Aorta (tissue), 5 donors: ENCODE results near the gene ATP23. TPM values are rescaled to one million over a fixed set of nuclear protein-coding genes. Genes with fewer than 3 reads are reported as not detected.

Experiments used
- ATAC-seq: fragments of 200-7000 bp; cut with Tn5 transposase; one replicate; pipeline ENCODE4 v1.9.1; 2022; ENCODE audit warnings: moderate library complexity; ENCODE audit not compliant: low FRiP score
- DNase-seq, 2 donors: peaks; one replicate each; pipeline ENCODE4 v3.0.0-alpha.2; 2020
- H3K27ac ChIP-seq, 2 donors: one replicate each; pipeline ENCODE4 v1.5.1; 2013; ENCODE audit warnings: low read length in 2 of 2, mild to moderate bottlenecking in 2 of 2, moderate library complexity in 2 of 2, control low read depth in 1 of 2, inconsistent platforms in 1 of 2, low read depth in 1 of 2
- H3K27me3 ChIP-seq, 2 donors: one replicate each; pipeline ENCODE4 v1.6.1; 2013; ENCODE audit warnings: control low read depth in 1 of 2, low read length in 1 of 2, mild to moderate bottlenecking in 1 of 2, moderate library complexity in 1 of 2; ENCODE audit not compliant: insufficient read depth in 2 of 2, control insufficient read depth in 1 of 2
- H3K36me3 ChIP-seq, 2 donors: one replicate each; pipeline ENCODE4 v1.6.1; 2013; ENCODE audit warnings: control low read depth in 1 of 2, low read length in 1 of 2, mild to moderate bottlenecking in 1 of 2; ENCODE audit not compliant: insufficient read depth in 2 of 2, control insufficient read depth in 1 of 2
- H3K4me1 ChIP-seq, 2 donors: one replicate each; pipeline ENCODE4 v1.6.1; 2013; ENCODE audit warnings: low read length in 2 of 2, control low read depth in 1 of 2, mild to moderate bottlenecking in 1 of 2, moderate library complexity in 1 of 2; ENCODE audit not compliant: insufficient read depth in 2 of 2, control insufficient read depth in 1 of 2
- H3K4me3 ChIP-seq, 2 donors: one replicate each; pipeline ENCODE4 v1.5.1; 2013; ENCODE audit warnings: low read length in 2 of 2, control low read depth in 1 of 2, mild to moderate bottlenecking in 1 of 2
- H3K9me3 ChIP-seq: one replicate; pipeline ENCODE4 v1.6.1; 2013; ENCODE audit warnings: mild to moderate bottlenecking, low read length; ENCODE audit not compliant: control insufficient read depth
- WGBS, 2 donors: extraction: QIAGEN DNeasy Blood & Tissue Kit; methylation state at CpG; one replicate each; pipeline ENCODE4 v1.1.7; 2013; 5-methylcytosine and 5-hydroxymethylcytosine counted together
- intact Hi-C, 2 donors: fragments of 100-400 bp; cut with DNase I; formaldehyde crosslinking; loops; one replicate each; pipeline versions ENCODE4 v1.14.2 to v1.15.0; 2022
- polyA plus RNA-seq, 2 donors: library from polyadenylated mRNA; stranded (reverse); fragments of 200-250 nt; gene quantifications; one replicate each; pipeline ENCODE4 v1.2.3, GENCODE V29; 2013
- total RNA-seq, 2 donors: library from RNA; stranded (reverse); fragmentation: NEBNext Ultra II Directional; extraction: Animal tissue kit (Norgen Biotek cat#: 25700); gene quantifications; one replicate each; pipeline ENCODE4 v1.2.1, GENCODE V29; 2021
- donor health status: healthy with polysubstance abuse.
- donor health status: Bipolar disorder and iron deficiency.
- donor health status: DM: no; HTN: no; CAD: no.
- donor health status: DM: no; HTN: no; CAD: no.
- donor health status: DM: yes; HTN: yes; CAD: no.

ATP23 gene
- total and polyA plus RNA-seq, 4 donors = 3.4 to 19.3 (median 4.7) TPM

DNA sequence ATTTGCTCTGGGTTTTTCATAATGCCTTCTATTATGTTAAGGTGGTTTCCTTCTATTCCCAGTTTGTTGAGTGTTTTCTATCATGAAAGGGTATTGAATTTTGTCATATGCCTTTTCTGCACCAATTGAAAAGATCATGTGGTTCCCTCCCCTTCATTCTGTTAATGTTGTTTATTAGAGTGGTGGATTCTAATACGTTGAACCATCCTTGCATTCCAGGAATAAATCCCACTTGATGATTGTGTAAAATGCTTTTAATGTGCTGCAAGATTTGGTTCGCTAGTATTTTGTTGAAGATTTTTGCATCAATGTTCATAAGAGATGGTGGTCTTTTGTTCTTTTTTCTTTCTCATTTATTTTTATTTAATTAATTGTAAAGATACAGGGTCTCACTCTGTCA is 55.2 kb downstream of the ATP23 start:
- Histone ChIP-seq H3K4me1 (no peaks in the 10 kb centered on the region), H3K27me3 (no peaks in the 10 kb centered on the region), H3K4me3 (no peak overlapping the region), H3K9me3 (peaks cover 13% of the 10 kb centered on the region), H3K27ac (no peak overlapping the region), H3K36me3 (no peaks in the 10 kb centered on the region)
- DNase-seq = no peak
- no peak for ATAC-seq
- intact Hi-C loops = no loop called here
- 81 to 87% methylated on average over 2 of the region's 2 CpGs for WGBS, 2 donors

DNA sequence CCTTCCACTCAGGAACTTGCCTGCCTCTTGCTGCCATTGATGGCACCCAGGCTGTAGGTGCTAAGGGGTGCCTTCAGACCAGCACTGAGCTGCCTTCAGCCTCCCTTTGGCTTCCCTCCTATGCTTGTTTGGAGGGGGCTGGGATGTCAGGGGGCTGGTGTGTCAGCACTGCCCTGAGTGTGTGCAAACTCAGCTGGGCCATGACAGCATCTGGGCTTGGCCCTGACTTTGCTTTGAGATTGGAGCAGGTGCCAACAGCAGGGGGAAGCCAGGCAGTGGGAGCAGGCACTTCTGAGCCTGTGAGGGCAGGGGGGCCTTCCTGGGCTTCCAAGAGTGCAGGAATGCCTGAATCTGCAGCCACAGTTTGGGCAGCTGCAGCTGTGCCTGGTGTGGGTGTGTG is 56.9 kb downstream of the ATP23 start:
- DNase-seq = no peak
- peaks cover 16% of the 10 kb centered on the region for H3K9me3 ChIP-seq
- H3K4me3 ChIP-seq = no peak overlapping the region
- no peaks in the 10 kb centered on the region for H3K27me3 ChIP-seq
- intact Hi-C loops = no loop called here
- no peaks in the 10 kb centered on the region for H3K36me3 ChIP-seq
- no peak overlapping the region for H3K27ac ChIP-seq
- H3K4me1 ChIP-seq = no peaks in the 10 kb centered on the region
- ATAC-seq = no peak

DNA sequence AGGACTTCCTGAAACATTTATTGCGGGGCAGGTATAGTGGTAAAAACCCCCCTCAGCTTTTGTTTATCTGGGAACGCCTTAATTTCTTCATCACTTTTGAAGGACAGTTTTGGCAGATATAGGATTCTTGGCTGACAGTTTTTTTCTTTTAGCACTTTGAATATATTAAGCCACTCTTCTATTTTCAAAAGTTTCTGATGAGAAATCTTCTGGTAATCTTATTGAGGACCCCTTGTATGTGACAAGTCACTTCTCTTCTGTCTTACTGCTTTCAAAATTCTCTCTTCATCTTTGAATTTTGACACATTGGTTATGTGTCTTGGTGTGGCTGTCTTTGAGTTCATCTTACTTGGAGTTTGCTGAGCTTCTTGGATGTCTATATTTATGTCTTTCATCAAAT is 59.1 kb downstream of the ATP23 start:
- H3K4me1 ChIP-seq = no peaks in the 10 kb centered on the region
- 83% methylated on average over 2 of the region's 2 CpGs for WGBS, 2 donors
- H3K36me3 ChIP-seq = no peaks in the 10 kb centered on the region
- H3K27ac ChIP-seq = no peak overlapping the region
- H3K9me3 ChIP-seq = peaks cover 17% of the 10 kb centered on the region
- no peak overlapping the region for H3K4me3 ChIP-seq
- DNase-seq = no peak
- ATAC-seq = no peak
- H3K27me3 ChIP-seq = no peaks in the 10 kb centered on the region
- intact Hi-C loops = no loop called here

DNA sequence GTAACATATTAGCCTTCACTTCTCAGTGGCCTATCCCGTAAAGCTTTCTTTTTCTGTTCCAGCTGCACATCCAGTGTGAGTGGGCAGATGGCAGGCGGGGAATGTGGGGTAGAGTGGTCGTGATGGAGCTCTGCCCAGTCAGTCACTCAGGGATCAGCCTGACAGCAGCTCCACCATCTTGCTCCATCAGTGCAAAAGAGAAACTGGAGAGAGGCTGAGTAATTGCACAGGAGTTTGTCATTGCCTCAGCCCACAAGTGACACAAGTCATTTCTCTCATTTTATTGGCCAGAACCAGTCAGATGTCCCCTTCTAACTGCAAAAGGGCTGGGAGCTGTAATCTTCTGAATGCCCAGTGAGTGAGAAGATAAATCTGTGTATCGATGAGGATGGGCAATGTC is 66.5 kb downstream of the ATP23 start:
- 85 to 86% methylated on average over 4 of the region's 4 CpGs for WGBS, 2 donors
- H3K27ac ChIP-seq = no peak overlapping the region
- no peaks in the 10 kb centered on the region for H3K27me3 ChIP-seq
- ATAC-seq (no peak), DNase-seq (no peak)
- H3K4me1 ChIP-seq = peaks cover 0 to 2% of the 10 kb centered on the region in 2 donors
- no peaks in the 10 kb centered on the region for H3K36me3 ChIP-seq
- no peak overlapping the region for H3K4me3 ChIP-seq
- intact Hi-C loops = no loop called here
- H3K9me3 ChIP-seq = peaks cover 2% of the 10 kb centered on the region

DNA sequence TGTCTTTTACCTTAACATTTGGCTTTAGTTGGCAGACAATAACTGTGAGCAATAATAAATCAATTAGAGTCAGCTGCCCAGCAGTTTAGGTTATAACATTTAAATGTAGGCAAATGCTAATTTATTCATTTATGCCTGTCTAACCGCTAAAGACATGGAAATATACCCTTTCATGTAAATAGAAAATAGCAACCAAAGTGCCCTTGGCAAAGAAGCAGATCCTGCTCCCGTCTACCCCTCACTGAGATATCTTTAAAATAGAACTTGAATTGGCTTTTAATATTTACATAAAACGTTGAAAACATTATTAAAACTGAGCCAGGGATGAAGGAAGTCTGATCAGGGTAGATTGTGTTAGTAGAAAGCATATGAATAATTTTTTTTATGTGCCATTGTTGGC is 67.3 kb downstream of the ATP23 start:
- H3K4me3 ChIP-seq = no peak overlapping the region
- H3K4me1 ChIP-seq = peaks cover 0 to 2% of the 10 kb centered on the region in 2 donors
- no peak overlapping the region for H3K27ac ChIP-seq
- no peaks in the 10 kb centered on the region for H3K36me3 ChIP-seq
- intact Hi-C loops = no loop called here
- no peak for ATAC-seq
- H3K27me3 ChIP-seq = no peaks in the 10 kb centered on the region
- H3K9me3 ChIP-seq = no peaks in the 10 kb centered on the region
- WGBS, 2 donors = 16 to 31% methylated on average over 2 to 3 of the region's 3 CpGs
- no peak for DNase-seq

Other genes starting within 250 kb of the ATP23 start
- gene OS9, start 247.4 kb upstream of the ATP23 start, total RNA-seq = 100 to 1,000 TPM; 208 to 252 TPM
- 100 to 1,000 TPM; 139 to 253 TPM for gene OS9, start 247.4 kb upstream of the ATP23 start, polyA plus RNA-seq
- 1 to 10 TPM; 2.6 to 3.6 TPM for gene AGAP2, start 202.8 kb upstream of the ATP23 start, total RNA-seq
- gene AGAP2, start 202.8 kb upstream of the ATP23 start, polyA plus RNA-seq = under 1 TPM; 0.18 to 0.88 TPM
- 10 to 100 TPM; 31.4 to 37.6 TPM for gene TSPAN31, start 196.5 kb upstream of the ATP23 start, total RNA-seq
- 10 to 100 TPM; 27.4 to 40.6 TPM for gene TSPAN31, start 196.5 kb upstream of the ATP23 start, polyA plus RNA-seq
- 10 to 100 TPM; 54.6 to 55.0 TPM for gene CDK4, start 189.3 kb upstream of the ATP23 start, total RNA-seq
- gene CDK4, start 189.3 kb upstream of the ATP23 start, polyA plus RNA-seq = 10 to 100 TPM; 44.7 to 60.4 TPM
- gene MARCHF9, start 186.5 kb upstream of the ATP23 start, total RNA-seq = 10 to 100 TPM; 10.8 to 17.1 TPM
- gene MARCHF9, start 186.5 kb upstream of the ATP23 start, polyA plus RNA-seq = 10 to 100 TPM in 1 of 2 donors, 1 to 10 TPM in 1; 4.8 to 29.9 TPM
- 1 to 10 TPM in 1 of 2 donors, under 1 TPM in 1; 0.94 to 1.5 TPM for gene CYP27B1, start 174.5 kb upstream of the ATP23 start, total RNA-seq
- gene CYP27B1, start 174.5 kb upstream of the ATP23 start, polyA plus RNA-seq = under 1 TPM in 1 of 2 donors, not detected in 1; 0.28 TPM
- 10 to 100 TPM; 15.4 to 16.2 TPM for gene METTL1, start 169.5 kb upstream of the ATP23 start, total RNA-seq
- gene METTL1, start 169.5 kb upstream of the ATP23 start, polyA plus RNA-seq = 10 to 100 TPM in 1 of 2 donors, 1 to 10 TPM in 1; 9.5 to 16.1 TPM
- 10 to 100 TPM in 1 of 2 donors, 1 to 10 TPM in 1; 8.4 to 10.9 TPM for gene EEF1AKMT3, start 169.0 kb upstream of the ATP23 start, total RNA-seq
- 1 to 10 TPM; 4.5 to 6.7 TPM for gene EEF1AKMT3, start 169.0 kb upstream of the ATP23 start, polyA plus RNA-seq
- 10 to 100 TPM; 15.0 to 17.2 TPM for gene TSFM, start 158.8 kb upstream of the ATP23 start, total RNA-seq
- gene TSFM, start 158.8 kb upstream of the ATP23 start, polyA plus RNA-seq = 10 to 100 TPM; 21.4 to 22.9 TPM
- 10 to 100 TPM; 11.5 to 26.8 TPM for gene AVIL, start 122.8 kb upstream of the ATP23 start, total RNA-seq
- 1 to 10 TPM; 5.5 to 7.2 TPM for gene AVIL, start 122.8 kb upstream of the ATP23 start, polyA plus RNA-seq
- gene CTDSP2, start 94.8 kb upstream of the ATP23 start, total RNA-seq = 100 to 1,000 TPM; 187 to 252 TPM
- gene CTDSP2, start 94.8 kb upstream of the ATP23 start, polyA plus RNA-seq = 10 to 100 TPM; 51.2 to 91.7 TPM